DMS53 treated with DMSO at 0.1 percent for 48 hours (cell line): ENCODE measurements around the gene ITPKB.

Experiments
- DNase-seq: peaks from one replicate; lab custom pipeline; 2025; ENCODE audit not compliant: unreplicated experiment; lab: John Stamatoyannopoulos, UW

Gene ITPKB

DNA sequence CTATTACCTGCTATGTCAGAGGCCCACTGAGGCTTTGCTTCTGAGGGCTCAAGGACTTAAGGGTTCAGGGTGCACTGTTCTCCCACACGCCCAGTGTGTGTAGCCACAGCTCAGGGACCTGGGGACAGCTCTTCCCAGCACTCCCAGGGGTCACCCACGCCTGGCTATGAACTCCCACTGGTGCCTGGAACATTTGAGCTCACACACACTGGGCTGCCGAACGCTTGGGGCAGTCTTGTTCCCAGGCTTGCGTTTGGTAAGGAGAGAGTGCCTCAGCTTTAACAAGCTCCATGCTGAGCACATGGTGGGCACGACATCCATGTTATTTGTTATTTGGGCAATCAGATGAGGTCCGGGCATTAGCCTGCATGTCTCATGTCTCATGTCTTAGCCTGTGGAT, 153.0 kb downstream of the ITPKB start:
- no peak for DNase-seq

GRCh38 chr1:226584164-226584563, 154.9 kb downstream of the ITPKB start:
- no peak for DNase-seq

GRCh38 chr1:226582966-226583365, 156.1 kb downstream of the ITPKB start:
- no peak for DNase-seq
